Activated T-helper 2 cell treated with anti-CD3 and anti-CD28 coated beads, Interferon-gamma antibody, Interleukin-2, Interleukin-4, amounts not matched to agents 10 μg/mL and 5 μg/mL and 100 μg/mL, durations not matched to agents 14 hours and 24 hours and 36 hours (primary cell): ENCODE measurements around the gene IFI30. TPM values are rescaled to one million over a fixed set of nuclear protein-coding genes. Genes with fewer than 3 reads are reported as not detected.
A peak's percentile ranks its signal among the peaks of the same experiment; 100 is the strongest.

Experiments used
- DNase-seq: peaks from one replicate; pipeline ENCODE4 v3.0.0; 2021; ENCODE audit warnings: low spot score
- H3K27ac Mint-ChIP-seq: one replicate; pipeline ENCODE4 v1.8.0; 2021; ENCODE audit warnings: mixed read lengths
- H3K27me3 Mint-ChIP-seq: one replicate; pipeline ENCODE4 v1.8.0; 2021; ENCODE audit warnings: low read depth, mixed read lengths
- H3K36me3 Mint-ChIP-seq: one replicate; pipeline ENCODE4 v1.8.0; 2021; ENCODE audit warnings: low read depth, mixed read lengths
- H3K4me1 Mint-ChIP-seq: one replicate; pipeline ENCODE4 v1.8.0; 2021; ENCODE audit warnings: low read depth, mixed read lengths
- H3K4me3 Mint-ChIP-seq: one replicate; pipeline ENCODE4 v1.8.0; 2021; ENCODE audit warnings: low read depth, mild to moderate bottlenecking, moderate library complexity, mixed read lengths
- H3K9me3 Mint-ChIP-seq: one replicate; pipeline ENCODE4 v1.8.0; 2021; ENCODE audit warnings: mixed read lengths
- intact Hi-C: fragments of 100-400 bp; cut with micrococcal nuclease; formaldehyde crosslinking; loops from one replicate; pipeline ENCODE4 v1.15.1; 2023
- total RNA-seq: library from RNA; stranded (reverse); gene quantifications from 2 replicates; pipeline ENCODE4 v1.2.3, GENCODE V29; 2022

The IFI30 gene
- total RNA-seq, 1 donor from 2014 or later: 37.0 TPM

GRCh38 chr19:18219911-18220631 lies 46.5 kb downstream of the IFI30 start:
- DNase-seq: no peak
- H3K36me3 Mint-ChIP-seq: no peaks in the 10 kb centered on the region
- H3K27me3 Mint-ChIP-seq: peaks cover 20% of the 10 kb centered on the region
- H3K4me1 Mint-ChIP-seq: peaks cover 5% of the 10 kb centered on the region
- no peaks in the 10 kb centered on the region for H3K9me3 Mint-ChIP-seq
- H3K4me3 Mint-ChIP-seq: no peak overlapping the region
- intact Hi-C loops: no loop called here
- no peak overlapping the region for H3K27ac Mint-ChIP-seq

- Mint-ChIP-seq H3K27me3 (peaks cover 27% of the 10 kb centered on the region), H3K4me1 (peaks cover 7% of the 10 kb centered on the region), H3K4me3 (no peak overlapping the region), H3K9me3 (no peaks in the 10 kb centered on the region), H3K36me3 (no peaks in the 10 kb centered on the region), H3K27ac (no peak overlapping the region)
- intact Hi-C loops: no loop called here
- DNase-seq: no peak
Observed at GRCh38 chr19:18220632-18221275, 47.1 kb downstream of the IFI30 start.

- no peak for DNase-seq
Observed at GRCh38 chr19:18221815-18222725, 48.5 kb downstream of the IFI30 start.

GRCh38 chr19:18223860-18224524 lies 50.4 kb downstream of the IFI30 start:
- no peaks in the 10 kb centered on the region for H3K36me3 Mint-ChIP-seq
- H3K4me3 Mint-ChIP-seq: peak overlapping the region; percentile 79
- H3K27ac Mint-ChIP-seq: no peak overlapping the region
- H3K4me1 Mint-ChIP-seq: peaks cover 8% of the 10 kb centered on the region
- peaks cover 45% of the 10 kb centered on the region for H3K27me3 Mint-ChIP-seq
- H3K9me3 Mint-ChIP-seq: no peaks in the 10 kb centered on the region
- DNase-seq: no peak
- intact Hi-C loops: no loop called here

More at GRCh38 chr19:18221815-18222725, 48.5 kb downstream of the IFI30 start:
- Mint-ChIP-seq H3K4me1 (peaks cover 8% of the 10 kb centered on the region), H3K27ac (no peak overlapping the region), H3K36me3 (no peaks in the 10 kb centered on the region), H3K27me3 (peaks cover 36% of the 10 kb centered on the region), H3K9me3 (no peaks in the 10 kb centered on the region), H3K4me3 (no peak overlapping the region)
- intact Hi-C loops: no loop called here

- H3K4me3 Mint-ChIP-seq: peak overlapping the region; percentile 79
Observed at GRCh38 chr19:18224525-18225354, 51.1 kb downstream of the IFI30 start.

GRCh38 chr19:18225355-18225701 lies 51.7 kb downstream of the IFI30 start:
- intact Hi-C loops: no loop called here
- H3K9me3 Mint-ChIP-seq: no peaks in the 10 kb centered on the region
- no peak for DNase-seq
- H3K27ac Mint-ChIP-seq: no peak overlapping the region
- H3K27me3 Mint-ChIP-seq: peaks cover 48% of the 10 kb centered on the region
- no peaks in the 10 kb centered on the region for H3K36me3 Mint-ChIP-seq
- H3K4me3 Mint-ChIP-seq: no peak overlapping the region
- H3K4me1 Mint-ChIP-seq: peaks cover 8% of the 10 kb centered on the region

More at GRCh38 chr19:18224525-18225354, 51.1 kb downstream of the IFI30 start:
- DNase-seq: peak; percentile 85
- peaks cover 47% of the 10 kb centered on the region for H3K27me3 Mint-ChIP-seq
- no peak overlapping the region for H3K27ac Mint-ChIP-seq
- H3K36me3 Mint-ChIP-seq: no peaks in the 10 kb centered on the region
- intact Hi-C loops: no loop called here
- H3K4me1 Mint-ChIP-seq: peaks cover 8% of the 10 kb centered on the region
- no peaks in the 10 kb centered on the region for H3K9me3 Mint-ChIP-seq

- intact Hi-C loops: no loop called here
- Mint-ChIP-seq H3K4me3 (no peak within 1 kb of the TSS), H3K9me3 (no peaks in the 10 kb centered on the region), H3K36me3 (no peaks in the 10 kb centered on the region), H3K4me1 (peaks cover 8% of the 10 kb centered on the region), H3K27me3 (peaks cover 51% of the 10 kb centered on the region), H3K27ac (no peak within 1 kb of the TSS)
- DNase-seq: no peak
Observed at GRCh38 chr19:18225702-18226468, 52.3 kb downstream of the IFI30 start, which contains the start of gene PDE4C. Gene PDE4C (minus strand): TSS chr19:18226438. CDS start chr19:18226415, 23 bp downstream.

GRCh38 chr19:18226956-18227780 lies 53.6 kb downstream of the IFI30 start:
- no peak overlapping the region for H3K27ac Mint-ChIP-seq
- intact Hi-C loops: no loop called here
- no peak overlapping the region for H3K4me3 Mint-ChIP-seq
- no peaks in the 10 kb centered on the region for H3K9me3 Mint-ChIP-seq
- DNase-seq: no peak
- H3K27me3 Mint-ChIP-seq: peaks cover 57% of the 10 kb centered on the region
- H3K36me3 Mint-ChIP-seq: no peaks in the 10 kb centered on the region
- peaks cover 8% of the 10 kb centered on the region for H3K4me1 Mint-ChIP-seq
